GM19239 (cell line): ENCODE results near the gene SLC13A5.

Experiments used
- DNase-seq: peaks from one replicate; pipeline ENCODE4 v3.0.0; 2011; ENCODE audit warnings: low spot score; ENCODE audit not compliant: insufficient read length
- FAIRE-seq: peaks from 2 replicates; lab custom pipeline; 2011; peaks lifted over from hg19 to GRCh38; lab: Jason Lieb, UNC

SLC13A5 gene

DNA sequence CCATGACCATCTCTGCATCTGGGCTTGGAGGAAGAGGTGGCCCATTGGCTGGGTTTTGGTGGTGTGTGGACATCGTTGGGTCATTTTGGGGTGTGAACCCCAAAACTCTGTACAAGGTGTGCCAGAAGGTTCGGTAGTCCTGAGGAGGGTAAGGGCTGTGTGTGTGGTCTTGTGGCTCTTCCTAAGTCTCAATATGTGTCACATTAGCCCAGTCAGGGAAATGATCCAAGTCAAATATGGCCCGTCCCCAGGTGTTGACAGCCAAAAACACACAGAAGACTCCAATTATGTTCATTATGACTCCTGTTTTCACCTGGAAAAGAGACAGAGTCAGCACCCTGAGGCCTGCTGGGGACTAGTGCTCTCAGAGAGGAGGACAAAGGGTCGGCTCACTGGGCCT lies 27.1 kb downstream of the SLC13A5 start:
- no peak for FAIRE-seq
- no peak for DNase-seq

DNA sequence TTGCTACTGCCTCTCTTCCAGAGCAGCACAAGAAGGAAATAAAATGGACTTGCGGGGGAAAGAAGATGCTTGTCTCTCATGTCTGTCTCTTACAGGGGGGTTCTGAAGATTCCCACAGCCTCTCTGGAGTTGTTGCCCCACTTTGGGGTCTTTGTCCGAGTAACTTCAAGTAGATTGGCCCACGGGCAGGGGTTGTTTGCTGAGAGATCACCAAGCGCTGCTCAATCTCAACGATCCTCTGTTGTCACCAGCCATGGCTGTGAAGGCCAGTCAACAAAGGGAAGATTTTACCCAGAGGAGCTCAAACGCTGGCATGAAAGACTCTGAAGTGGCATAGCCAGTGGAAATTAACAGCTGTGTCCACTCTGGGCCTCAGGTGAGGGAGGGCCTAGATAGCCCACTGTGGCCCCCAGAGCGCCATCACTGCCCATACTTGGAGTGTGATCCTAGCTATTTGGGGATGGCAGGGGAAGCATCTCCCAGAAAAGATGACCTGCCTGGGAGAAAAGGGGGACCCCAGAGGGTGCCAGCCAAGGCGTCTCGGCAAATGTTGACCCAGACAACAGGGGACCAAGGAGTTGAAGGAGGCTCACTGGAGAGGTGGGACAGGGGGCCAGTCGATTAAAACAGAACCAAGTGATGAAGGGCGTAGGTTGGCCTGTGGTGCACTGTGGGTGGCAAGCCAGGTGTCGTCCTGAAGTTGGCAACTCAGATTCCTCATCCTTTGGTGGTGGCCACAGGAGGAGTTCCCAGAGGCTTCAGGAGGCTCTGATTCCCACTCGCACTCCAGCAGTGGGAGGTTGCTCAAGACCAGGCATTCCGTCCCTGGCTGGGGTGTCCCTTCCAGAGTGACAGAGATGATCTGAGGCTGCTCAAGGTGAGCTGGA lies 28.0 kb downstream of the SLC13A5 start:
- DNase-seq, result no peak
- no peak for FAIRE-seq

DNA sequence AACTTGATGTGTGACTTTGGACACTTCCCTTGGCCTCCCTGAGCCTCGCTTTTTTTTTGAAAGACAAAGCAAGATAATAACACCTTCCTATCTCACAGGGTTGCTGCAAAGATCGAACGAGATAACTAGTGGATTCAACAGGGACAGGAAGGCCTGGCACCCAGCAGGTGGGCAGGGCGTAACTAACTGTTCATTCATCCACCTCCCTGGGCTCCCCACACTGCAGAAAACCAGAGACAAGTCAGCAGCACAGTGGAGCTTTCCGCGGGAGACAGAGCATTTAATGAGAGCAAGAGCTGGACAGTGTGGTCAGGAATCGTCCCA lies 28.7 kb downstream of the SLC13A5 start:
- no peak for DNase-seq
- no peak for FAIRE-seq

DNA sequence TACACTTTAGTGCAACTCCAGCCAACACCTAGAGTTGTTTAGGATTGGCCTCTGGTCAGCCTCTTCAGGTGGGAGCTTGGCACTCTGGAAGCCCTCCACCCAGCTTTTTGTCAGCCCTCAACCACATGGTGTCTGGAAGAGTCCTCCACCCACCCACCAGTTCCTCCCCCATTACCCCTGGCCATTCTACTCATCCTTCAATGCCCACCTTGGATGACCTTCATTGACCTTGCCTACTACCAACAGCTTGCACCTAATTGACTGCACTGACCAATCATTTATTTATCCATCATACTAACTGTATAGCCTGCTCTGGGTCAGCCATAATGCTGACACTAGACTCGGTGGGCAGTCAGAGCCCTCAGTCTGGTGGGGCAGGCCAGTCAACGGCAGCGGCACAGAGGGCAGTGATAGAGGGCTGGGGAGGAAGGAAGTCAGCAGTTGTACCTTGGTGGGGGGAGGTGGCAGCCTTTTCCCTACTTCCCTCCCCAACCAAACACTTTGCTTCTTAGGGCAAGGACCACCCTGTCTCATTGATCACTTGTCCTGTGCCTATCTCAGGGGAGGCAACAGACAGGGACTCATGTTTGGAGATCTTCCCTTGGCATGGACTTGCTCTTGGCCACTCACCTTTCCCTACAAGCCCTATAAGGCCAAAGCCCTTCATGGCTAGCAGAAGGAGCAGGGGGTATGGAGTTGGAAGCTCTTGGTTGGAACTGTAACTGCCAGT lies 29.3 kb downstream of the SLC13A5 start:
- DNase-seq (no peak), FAIRE-seq (no peak)

DNA sequence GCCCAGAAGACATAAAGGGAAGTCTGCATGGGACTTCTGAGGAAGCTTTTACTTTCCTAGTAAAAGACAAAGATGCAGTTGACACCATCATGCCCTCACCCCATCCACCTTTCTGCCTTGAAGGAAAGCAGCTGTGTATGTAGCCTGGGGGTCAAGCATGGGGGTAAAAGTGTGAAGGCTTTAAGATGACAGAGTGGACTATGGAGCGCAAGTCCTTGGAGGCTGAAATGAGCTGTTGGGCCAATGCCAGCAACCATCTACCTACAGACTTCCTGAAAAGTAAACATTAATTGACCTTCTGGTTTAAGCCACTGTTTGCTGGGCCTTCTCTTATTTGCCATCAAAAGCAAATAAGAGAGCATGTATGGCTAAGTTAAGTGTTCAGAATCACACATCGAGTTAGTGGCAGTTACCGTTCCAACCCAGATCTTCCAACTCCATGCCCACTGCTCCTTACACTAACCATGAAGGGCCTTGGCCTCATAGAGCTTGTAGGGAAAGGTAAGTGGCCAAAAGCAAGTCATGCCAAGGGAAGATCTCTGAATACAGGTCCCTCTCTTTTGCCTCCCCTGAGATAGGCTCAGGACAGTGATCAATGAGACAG lies 30.0 kb downstream of the SLC13A5 start:
- FAIRE-seq, result no peak

DNA sequence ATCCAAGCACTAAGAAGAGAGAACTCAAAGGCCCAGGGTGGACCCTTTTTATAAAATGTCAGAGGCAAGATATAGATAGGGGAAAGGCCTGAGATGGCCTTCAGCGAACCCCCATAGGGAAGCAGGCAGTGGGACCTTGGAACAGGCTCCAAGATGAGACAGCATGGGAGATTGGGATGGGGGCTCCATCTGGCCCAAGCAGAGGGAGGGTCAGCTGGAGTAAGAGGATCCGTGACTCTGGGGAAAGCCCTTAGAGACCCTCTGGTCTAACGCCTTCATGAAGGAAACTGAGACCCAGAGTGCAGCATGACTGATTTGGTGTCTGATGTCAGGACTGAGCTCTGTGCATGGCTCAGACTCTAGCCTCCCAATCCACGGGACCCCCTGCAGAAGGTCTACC lies 30.8 kb downstream of the SLC13A5 start:
- no peak for FAIRE-seq

More for the DNA sequence above, 30.0 kb downstream of the SLC13A5 start:
- no peak for DNase-seq

DNA sequence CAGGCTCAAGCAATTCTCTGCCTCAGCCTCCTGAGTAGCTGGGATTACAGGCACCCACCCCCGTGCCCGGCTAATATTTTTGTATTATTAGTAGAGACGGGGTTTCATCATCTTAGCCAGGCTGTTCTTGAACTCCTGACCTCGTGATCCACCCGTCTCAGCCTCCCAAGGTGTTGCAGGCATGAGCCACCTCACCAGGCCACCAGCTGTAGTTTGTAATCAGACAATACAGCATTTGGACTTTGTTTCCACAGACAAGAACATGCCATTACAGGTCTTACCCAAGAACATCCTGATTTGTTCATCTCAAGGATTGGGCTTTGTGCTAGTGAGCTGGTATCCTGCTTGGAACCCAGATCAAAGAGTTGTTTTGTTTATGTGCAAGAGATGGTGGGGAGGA lies 31.5 kb downstream of the SLC13A5 start:
- DNase-seq (no peak), FAIRE-seq (no peak)

More for the DNA sequence above, 30.8 kb downstream of the SLC13A5 start:
- no peak for DNase-seq

DNA sequence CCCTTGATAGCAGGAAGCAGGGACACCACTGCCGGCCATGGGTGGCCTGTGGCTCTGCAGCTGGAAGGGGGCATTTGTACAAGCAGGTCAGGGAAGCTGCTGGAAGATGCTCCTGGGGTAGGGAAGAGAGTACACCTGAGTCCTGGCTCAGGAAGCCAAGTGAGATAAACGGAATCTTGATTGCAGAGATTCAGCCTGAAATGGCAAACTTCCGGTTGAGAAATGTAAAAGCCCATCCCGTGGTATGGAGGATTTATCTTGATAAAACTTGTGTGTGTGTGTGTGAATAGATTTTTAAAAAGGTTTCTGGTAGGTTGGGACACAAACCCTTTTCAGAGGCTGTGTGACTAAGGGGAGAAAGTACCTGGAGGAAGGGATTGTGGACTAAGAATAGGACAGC lies 32.0 kb downstream of the SLC13A5 start:
- DNase-seq, result no peak
- FAIRE-seq, result no peak

DNA sequence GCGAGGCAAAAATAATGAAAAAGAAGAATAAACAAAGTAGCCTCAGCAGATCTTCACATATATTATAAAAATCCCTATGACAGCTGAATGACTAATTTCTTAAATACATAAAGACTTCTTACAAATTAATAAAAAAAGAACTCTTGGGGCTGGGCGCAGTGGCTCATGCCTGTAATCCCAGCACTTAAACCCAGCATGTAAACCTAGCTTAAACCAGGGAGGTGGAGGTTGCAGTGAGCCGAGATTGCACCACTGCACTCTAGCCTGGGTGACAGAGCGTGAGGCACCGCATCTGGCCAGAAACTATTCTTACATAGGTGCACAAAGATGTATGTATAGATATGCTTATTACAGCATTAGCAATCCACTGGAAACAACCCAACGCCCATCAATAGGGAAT lies 33.9 kb downstream of the SLC13A5 start:
- FAIRE-seq (no peak), DNase-seq (no peak)

DNA sequence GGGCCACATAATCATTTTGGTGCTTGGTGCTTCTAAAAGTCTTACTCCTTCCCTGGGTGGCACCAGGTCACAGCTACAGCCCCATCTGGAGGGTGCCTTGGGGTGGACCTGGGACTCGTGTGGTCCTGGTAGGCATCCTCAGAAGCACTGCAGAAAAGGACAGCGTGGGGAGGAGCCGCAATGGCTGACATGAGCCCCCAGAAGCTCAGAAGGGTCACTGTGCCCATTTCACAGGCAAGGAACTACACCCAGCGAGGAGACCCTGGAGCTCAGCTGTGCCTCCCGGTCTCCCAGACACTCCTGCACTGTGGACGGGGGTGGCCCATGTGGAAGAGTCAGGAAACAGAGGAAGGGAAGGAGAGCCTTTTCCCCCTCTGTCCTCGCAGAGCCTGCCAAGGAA lies 35.2 kb downstream of the SLC13A5 start:
- DNase-seq, result no peak
- FAIRE-seq, result no peak

DNA sequence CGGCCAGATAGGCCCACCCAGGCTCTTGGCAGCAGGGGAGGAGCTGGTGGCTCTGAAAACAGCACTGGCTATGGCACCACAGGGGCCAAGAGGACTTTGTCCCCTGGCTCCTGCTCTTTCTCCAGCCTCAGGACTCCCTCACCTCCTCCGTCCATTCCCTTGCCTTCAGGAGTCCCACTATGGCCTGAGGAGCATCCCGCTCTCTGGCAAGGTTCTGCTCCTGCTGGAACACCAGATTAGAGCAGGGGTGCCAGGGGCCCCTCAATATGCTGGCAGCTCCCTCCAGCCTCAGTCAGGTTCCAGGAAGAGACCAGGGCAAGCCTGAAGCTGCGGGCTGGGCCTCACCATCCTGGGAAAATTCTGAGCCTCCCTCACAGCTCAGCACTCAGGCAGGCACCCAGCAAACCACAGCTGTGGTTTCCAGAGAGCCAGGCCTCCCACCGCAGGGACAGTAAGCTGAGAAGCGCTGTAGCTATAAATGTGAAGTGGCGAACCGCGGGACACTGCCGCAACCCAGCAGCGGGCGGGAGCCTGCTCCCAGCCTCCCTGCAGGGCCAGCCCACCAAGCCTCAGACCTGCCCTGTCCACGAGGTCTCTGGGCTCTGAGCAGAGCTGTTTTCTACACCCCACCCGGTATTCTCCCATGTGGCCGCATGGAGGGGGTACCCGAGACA lies 35.9 kb downstream of the SLC13A5 start:
- DNase-seq (no peak), FAIRE-seq (no peak)

DNA sequence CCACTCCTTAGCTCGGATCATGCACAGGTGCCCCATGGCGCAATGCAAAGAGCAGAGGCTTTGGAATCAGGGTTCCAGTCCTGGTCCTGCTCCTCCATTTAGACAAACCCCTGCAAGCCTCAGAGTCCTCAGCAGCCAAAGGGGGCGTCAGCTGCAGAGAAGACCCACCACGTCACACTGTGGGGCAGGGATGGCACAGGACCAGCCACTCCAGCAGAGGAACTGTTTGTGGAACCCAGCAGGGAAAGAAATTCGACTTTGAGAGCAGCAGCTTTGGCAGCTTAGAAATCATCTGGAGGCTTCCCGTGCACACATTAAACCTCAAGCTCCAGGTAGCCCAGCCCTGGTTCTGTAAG lies 36.4 kb downstream of the SLC13A5 start:
- FAIRE-seq, result no peak
- no peak for DNase-seq

DNA sequence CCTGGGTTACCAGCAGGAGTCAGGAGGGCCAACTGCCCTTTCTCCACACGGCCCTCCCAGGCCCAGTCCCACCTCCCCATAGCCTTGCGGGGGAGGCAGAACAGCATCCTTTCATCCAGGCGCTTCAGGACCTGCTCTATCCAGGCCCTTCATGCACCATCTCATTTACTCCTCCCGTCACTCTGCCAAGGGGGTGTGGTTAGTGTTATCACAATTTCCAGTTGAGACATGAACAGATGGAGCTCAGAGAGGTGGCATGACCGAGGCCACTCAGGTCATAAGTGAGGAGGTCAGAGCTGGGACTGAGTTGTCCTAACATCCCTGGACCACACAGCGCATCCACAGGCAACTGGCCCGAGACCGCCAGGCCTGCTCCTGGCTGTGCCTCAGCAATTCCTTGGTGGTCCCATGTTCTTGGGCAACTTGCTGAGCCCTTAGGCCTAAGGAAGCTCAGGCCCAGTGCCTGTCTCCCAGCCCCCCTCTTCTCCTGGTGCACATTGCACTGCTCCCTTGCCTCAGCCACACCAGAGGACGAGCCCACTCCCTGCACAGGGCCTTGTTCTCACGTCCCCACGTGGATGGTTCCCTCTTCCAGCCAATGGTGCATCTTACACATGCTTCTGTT lies 37.9 kb downstream of the SLC13A5 start:
- DNase-seq, result no peak
- no peak for FAIRE-seq

DNA sequence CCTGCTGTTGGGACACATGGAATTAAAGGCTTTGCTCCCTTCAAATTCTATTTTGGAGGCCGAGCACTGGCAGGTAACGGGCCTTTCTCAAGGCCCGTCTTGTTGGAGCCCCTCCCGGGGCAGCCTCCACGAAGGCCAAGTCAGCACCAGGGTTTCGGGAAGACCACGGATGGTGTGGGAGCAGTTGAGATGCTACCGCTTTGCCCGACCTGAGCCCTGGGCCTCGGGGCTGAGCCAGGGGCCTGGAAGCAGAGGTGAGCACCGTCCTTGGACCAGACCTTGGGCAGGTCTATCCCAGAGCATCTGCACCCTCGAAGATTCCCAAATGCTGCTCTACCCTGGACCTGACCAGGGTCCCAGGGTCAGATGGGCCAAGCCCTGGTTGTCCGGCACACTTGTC lies 38.6 kb downstream of the SLC13A5 start:
- no peak for FAIRE-seq
- no peak for DNase-seq

DNA sequence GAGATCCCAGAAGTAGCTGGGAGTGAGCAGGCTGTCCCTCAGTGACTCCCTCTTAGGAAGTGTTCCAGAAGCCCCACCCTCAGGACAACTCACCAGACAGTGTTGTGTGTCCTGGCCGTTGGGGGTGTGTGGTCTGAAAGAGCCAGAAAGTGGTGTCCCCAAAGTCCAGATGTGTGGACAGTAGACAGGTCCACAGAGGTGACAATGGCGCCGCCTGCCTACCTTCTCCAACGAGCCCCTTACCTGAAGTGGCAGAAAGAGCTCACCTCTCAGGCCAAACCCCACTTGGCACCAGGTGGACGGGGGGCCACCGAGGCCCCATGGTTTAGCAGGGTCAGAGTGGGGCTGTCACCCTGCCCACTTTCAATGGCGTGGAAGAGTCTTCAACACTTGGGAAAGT lies 41.7 kb downstream of the SLC13A5 start:
- FAIRE-seq, result no peak
- DNase-seq, result no peak

DNA sequence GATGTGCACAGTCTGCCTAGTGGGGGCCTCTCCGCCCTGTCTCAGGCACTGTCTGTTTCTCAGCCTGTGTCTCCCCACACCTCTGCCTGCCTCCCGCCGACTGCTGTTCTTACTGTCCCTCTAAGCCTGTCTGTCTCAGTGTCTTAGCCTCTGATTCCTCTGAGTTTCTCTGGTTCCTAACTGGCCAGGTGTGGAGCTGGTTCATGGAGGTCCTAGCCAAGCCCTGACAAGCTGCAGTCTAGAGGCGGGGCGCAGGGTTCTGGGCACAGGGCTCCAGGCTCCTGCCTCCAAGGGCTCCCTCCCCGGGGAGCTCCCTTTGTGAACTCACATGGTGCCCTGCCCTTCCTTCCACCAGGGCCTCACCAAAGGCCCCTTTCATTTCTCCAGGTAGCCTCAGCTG lies 42.2 kb downstream of the SLC13A5 start:
- FAIRE-seq, result no peak
- DNase-seq, result no peak

DNA sequence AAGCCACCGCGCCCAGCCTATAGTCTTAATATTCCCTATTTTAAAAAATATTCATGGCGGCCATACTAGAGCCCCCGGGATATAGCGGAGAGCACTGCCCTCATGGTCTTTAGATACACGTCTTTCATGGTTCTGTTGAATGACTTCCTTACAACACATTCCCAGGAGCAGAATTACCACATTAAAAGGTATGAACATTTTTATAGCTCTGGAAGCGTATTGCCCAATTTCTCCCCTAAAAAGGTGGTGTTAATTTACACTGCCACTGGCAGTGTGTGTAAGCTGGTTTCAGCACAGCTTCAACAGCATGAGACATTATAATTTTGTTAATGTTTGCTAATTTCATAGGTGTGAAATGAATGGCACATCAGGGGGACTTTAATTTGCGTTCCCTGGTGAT lies 42.6 kb downstream of the SLC13A5 start:
- DNase-seq, result no peak
- no peak for FAIRE-seq

DNA sequence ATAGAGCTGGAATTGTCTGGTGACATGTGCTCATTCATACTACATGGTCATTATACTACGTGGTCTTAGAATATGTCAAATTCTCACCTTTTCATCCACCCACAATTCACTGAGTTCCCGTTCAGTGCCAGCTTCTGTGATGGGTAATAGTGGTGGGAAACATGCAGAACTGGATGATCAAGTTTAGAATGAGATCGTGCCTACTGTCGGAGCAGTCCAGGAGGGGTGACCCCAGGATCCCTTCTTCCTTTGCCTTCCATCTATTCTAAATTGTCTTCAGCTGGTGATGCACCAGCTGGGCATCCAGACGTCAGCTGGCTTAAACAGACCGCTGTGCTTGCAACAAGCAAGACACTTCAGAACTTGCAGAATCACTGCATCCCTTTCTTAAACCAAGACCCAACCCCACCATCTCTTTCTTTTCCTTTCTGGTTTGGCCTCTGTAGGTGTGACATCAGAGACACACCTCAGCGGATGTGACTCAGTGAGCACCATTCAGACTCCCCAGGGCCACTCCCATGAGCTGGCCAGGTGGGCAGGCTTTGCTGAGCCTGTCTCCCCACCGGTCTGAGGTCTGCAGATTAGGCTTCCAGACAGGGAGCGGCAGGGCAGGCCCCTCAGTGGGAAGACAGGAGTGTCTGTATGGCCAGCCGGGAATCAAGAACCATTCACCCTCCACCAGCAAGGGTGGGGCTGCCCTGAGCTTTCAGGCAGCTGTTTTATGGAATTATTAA lies 43.5 kb downstream of the SLC13A5 start:
- DNase-seq, result no peak
- FAIRE-seq, result no peak

DNA sequence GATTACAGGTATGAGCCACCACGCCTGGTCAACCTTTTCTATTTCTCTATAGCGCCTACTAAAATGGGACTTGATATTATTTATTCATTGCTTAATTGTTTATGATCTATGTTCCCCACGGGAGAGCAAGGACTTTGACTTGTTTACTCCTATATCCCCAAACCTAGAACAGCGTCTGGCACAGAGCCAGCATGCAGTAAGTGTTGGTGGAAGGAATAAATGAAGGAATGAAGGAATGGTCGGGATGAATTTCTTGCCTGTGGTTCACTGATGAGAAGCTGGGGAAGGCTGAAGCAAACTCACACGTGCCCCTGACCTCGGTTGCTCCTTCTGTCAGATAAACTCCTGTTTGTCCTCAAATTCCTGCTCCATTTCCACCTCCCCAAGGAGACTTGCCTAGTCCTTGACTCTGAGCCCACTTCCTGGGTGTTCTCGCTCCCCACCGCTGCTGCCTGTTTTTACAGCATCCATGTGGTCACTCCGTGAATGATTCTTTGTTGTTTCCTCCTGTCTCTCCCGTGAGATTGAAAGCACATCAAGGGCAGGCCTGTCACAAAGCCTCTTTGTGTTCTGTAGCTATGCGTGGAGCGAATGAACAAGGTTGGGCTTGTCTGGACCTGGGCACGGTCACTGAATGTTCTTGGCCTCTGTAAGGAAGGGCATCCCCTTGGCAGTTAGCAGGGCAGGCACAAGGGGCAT lies 44.3 kb downstream of the SLC13A5 start:
- DNase-seq (no peak), FAIRE-seq (no peak)
